Tibial artery (tissue), 4 donors: Measurements from ENCODE around the gene GPA33.

ENCODE experiments used
- DNase-seq, 2 donors: peaks; one replicate each; pipeline ENCODE4 v3.0.0-alpha.2; 2019
- H3K27ac ChIP-seq, 2 donors: fragments of 200-600 bp; sonication (generic) in 1 of 2; 1 replicate in 1 of 2; 2 replicates in 1 of 2; pipeline ENCODE4 v1.5.1; 2018 to 2019; ENCODE audit warnings: mild to moderate bottlenecking in 1 of 2
- H3K27me3 ChIP-seq, 2 donors: fragments of 200-600 bp; sonication (generic) in 1 of 2; one replicate each; pipeline versions ENCODE4 v1.5.1 to v1.6.0; 2016 to 2019
- H3K36me3 ChIP-seq, 3 donors: fragments of 200-600 bp; sonication (generic) in 2 of 3; one replicate each; pipeline ENCODE4 v1.5.1; 2016 to 2019; ENCODE audit warnings: mild to moderate bottlenecking in 2 of 3
- H3K4me1 ChIP-seq, 4 donors: fragments of 200-600 bp; sonication (generic) in 2 of 4; 1 replicate in 3 of 4; 2 replicates in 1 of 4; pipeline ENCODE4 v1.5.1; 2016 to 2019
- H3K4me3 ChIP-seq, 2 donors: fragments of 200-600 bp; sonication (generic) in 1 of 2; 1 replicate in 1 of 2; 2 replicates in 1 of 2; pipeline ENCODE4 v1.5.1; 2018 to 2019; ENCODE audit warnings: mild to moderate bottlenecking in 2 of 2
- H3K9me3 ChIP-seq, 3 donors: fragments of 200-600 bp; sonication (generic) in 1 of 3; one replicate each; pipeline ENCODE4 v1.5.1; 2016 to 2019
- CTCF ChIP-seq, 2 experiments: fragments of 200-600 bp in 1 of 2; fragments of 450-650 bp in 1 of 2; IDR thresholded peaks; one replicate each; pipeline ENCODE4 v1.5.1; 2017 to 2019; ENCODE audit warnings: antibody characterized with exemption in 2 of 2, mild to moderate bottlenecking in 1 of 2, moderate library complexity in 1 of 2
- intact Hi-C: fragments of 100-400 bp; cut with DNase I; formaldehyde crosslinking; loops from one replicate; pipeline ENCODE4 v1.15.0; 2023; ENCODE audit warnings: low total_unique reads

The GPA33 gene

GRCh38 chr1:167127661-167128060, 37.5 kb upstream of the GPA33 start:
- H3K36me3 ChIP-seq, result peaks cover 0 to 8% (median 0%) of the 10 kb centered on the region in 3 donors
- no peak overlapping the region for H3K4me3 ChIP-seq
- H3K27ac ChIP-seq, result no peak overlapping the region
- TF ChIP-seq CTCF (IDR thresholded peaks at IDR 0.05), result no peak
- no peaks in the 10 kb centered on the region for H3K9me3 ChIP-seq
- H3K4me1 ChIP-seq, result no peaks in the 10 kb centered on the region
- no peaks in the 10 kb centered on the region for H3K27me3 ChIP-seq
- intact Hi-C loops, result no loop called here
- no peak for DNase-seq

- H3K9me3 ChIP-seq, result no peaks in the 10 kb centered on the region
- DNase-seq, result no peak
- intact Hi-C loops, result no loop called here
- peaks cover 0 to 8% (median 0%) of the 10 kb centered on the region in 3 donors for H3K36me3 ChIP-seq
- H3K4me1 ChIP-seq, result no peaks in the 10 kb centered on the region
- H3K4me3 ChIP-seq, result no peak overlapping the region
- no peak overlapping the region for H3K27ac ChIP-seq
- no peaks in the 10 kb centered on the region for H3K27me3 ChIP-seq
- no peak for TF ChIP-seq CTCF (IDR thresholded peaks at IDR 0.05)
Observed at GRCh38 chr1:167127236-167127635, 37.1 kb upstream of the GPA33 start.

- TF ChIP-seq CTCF (IDR thresholded peaks at IDR 0.05), result no peak
- no peaks in the 10 kb centered on the region for H3K4me1 ChIP-seq
- intact Hi-C loops, result no loop called here
- H3K4me3 ChIP-seq, result no peak overlapping the region
- H3K27ac ChIP-seq, result no peak overlapping the region
- H3K27me3 ChIP-seq, result no peaks in the 10 kb centered on the region
- H3K36me3 ChIP-seq, result peaks cover 0 to 8% (median 0%) of the 10 kb centered on the region in 3 donors
- H3K9me3 ChIP-seq, result no peaks in the 10 kb centered on the region
- no peak for DNase-seq
Observed at GRCh38 chr1:167126811-167127210, 36.6 kb upstream of the GPA33 start.

- TF ChIP-seq CTCF (IDR thresholded peaks at IDR 0.05), result no peak
- Histone ChIP-seq H3K9me3 (no peaks in the 10 kb centered on the region), H3K36me3 (peaks cover 0 to 8% (median 0%) of the 10 kb centered on the region in 3 donors), H3K27ac (no peak overlapping the region), H3K27me3 (no peaks in the 10 kb centered on the region), H3K4me1 (peaks cover 0 to 4% (median 0%) of the 10 kb centered on the region in 4 donors), H3K4me3 (no peak overlapping the region)
- DNase-seq, result no peak
- intact Hi-C loops, result no loop called here
Observed at GRCh38 chr1:167126317-167126716, 36.1 kb upstream of the GPA33 start.

GRCh38 chr1:167122568-167122967, 32.4 kb upstream of the GPA33 start:
- H3K27ac ChIP-seq, result no peak overlapping the region
- DNase-seq, result no peak

More at GRCh38 chr1:167122568-167122967, 32.4 kb upstream of the GPA33 start:
- H3K4me3 ChIP-seq, result no peak overlapping the region
- H3K27me3 ChIP-seq, result no peaks in the 10 kb centered on the region
- no peak for TF ChIP-seq CTCF (IDR thresholded peaks at IDR 0.05)
- no peaks in the 10 kb centered on the region for H3K9me3 ChIP-seq
- intact Hi-C loops, result no loop called here
- H3K4me1 ChIP-seq, result peaks cover 0 to 8% (median 0%) of the 10 kb centered on the region in 4 donors
- peaks cover 0 to 8% (median 0%) of the 10 kb centered on the region in 3 donors for H3K36me3 ChIP-seq
